Amygdala (tissue), 56 donors: ENCODE data around the gene FBL.
A peak's percentile ranks its signal among the peaks of the same experiment; 100 is the strongest.
"Not testable (repeated sequence)": the region's sequence is repeated elsewhere in the genome, so short reads cannot be mapped to it uniquely, and the experiment has no call there.

Source experiments
- DNase-seq, 56 donors: peaks; one replicate each; lab custom pipeline; 2025; lab: John Stamatoyannopoulos, UW

FBL gene

DNA sequence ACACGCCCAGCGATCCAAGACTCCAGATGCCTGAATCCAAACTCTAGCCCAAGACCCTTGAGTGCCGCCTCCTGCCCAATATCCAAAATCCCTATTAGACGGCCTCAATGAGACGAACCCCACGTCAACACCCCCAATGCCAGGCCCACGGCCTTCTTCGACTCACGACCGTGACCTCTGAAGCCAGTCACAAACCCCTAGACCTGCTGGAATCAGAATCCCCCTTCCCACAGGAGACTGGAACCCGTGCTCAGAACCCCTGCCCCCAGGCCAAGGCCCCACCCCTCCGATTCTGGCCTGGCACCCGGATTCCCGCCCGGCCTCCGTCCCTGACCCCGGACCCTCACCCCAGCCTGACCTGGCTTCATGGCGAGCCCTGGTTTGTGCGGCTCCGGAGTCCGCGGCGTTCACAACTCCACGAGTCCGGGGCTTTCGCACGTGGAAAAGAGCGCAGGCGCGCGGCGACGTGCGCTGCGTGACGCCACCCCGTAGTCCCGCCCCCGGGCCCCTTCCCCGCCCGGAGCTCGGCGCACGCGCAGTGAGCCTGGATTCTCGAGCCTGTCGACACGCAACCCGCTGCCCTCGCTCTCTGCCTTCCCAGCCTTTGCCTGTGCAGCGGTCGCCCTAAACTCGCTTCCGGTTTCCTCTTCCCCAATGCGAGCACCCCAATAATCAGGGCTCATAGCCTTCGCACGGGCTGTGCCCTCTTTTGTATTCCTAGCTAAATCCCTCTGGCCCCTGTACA is at the start of gene FBL:
TSS of gene FBL (minus strand) at position 447 of the 745 bp plus-strand sequence. CDS start at position 368, 79 bp downstream.
- DNase-seq = peak; percentile 57 to 97 (median 89)

GRCh38 chr19:39895096-39895495 is 48.9 kb upstream of the FBL start:
- not testable (repeated sequence) for DNase-seq

GRCh38 chr19:39894236-39894606 is 48.0 kb upstream of the FBL start:
- not testable (repeated sequence) for DNase-seq

DNA sequence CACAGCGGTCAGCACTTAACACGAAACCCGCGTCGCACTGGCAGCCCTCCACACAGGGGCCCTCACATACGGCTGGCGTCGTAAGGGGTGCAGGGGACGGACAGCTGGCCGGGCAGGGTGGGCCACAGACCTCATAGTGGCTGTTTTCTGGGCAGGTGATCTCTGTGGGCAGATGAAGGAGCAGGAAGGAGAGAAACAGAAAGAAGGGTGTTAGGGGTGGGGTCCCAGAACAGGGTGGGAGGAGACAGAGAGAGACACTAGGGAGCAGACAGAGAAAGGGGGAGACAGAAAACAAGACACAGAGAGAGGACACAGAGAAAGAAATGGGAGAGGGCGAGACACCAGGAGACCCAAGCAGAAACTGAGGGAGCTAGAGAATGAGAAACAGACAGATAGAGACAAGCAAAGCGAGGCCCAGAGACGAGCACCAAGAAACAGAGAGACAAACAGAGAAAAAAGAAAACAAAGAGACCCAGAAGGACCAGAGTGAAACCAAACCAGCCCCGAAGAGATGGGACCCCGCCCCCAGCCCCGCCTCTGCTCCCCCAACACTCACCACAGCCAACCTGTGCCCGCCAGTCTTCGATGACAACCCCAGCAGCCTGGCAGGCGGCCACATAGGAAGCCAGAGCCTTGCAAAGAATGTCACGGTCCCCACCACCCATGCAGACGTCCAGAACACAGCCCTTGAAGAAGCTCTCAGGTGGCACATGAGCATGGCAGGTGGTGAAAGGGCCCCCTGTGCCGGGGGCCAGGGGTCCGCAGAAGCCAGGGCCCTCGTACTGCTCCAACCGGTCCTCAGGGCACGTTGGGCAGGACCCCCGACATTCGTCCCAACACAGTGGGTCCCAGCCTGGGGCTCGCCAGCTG is 47.4 kb upstream of the FBL start:
- DNase-seq = not testable (repeated sequence)

DNA sequence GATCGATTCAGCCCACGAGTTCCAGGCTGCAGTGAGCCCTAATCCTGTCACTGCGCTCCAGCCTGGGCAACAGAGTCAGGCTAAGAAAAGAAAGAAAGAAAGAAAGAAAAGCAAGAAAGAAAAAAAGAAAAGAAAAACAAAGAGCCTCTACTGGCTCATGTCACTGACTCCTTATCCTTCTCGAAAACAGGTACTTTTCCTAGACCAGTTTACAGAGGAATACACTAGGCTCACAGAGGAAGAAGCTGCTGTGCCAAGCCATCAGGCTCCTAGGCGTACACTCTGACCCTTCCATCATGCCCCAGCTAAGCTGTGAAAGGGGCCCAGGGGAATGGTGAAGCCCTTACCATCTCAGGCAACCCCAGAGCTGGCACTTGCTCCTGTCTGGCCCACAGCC is 46.3 kb upstream of the FBL start:
- DNase-seq = not testable (repeated sequence)

- peak in 1 of 56 donors; percentile 29 for DNase-seq
These were observed 45.7 kb upstream of the FBL start for GRCh38 chr19:39891660-39892505.

GRCh38 chr19:39890755-39891551 is 44.8 kb upstream of the FBL start:
- no peak for DNase-seq

DNA sequence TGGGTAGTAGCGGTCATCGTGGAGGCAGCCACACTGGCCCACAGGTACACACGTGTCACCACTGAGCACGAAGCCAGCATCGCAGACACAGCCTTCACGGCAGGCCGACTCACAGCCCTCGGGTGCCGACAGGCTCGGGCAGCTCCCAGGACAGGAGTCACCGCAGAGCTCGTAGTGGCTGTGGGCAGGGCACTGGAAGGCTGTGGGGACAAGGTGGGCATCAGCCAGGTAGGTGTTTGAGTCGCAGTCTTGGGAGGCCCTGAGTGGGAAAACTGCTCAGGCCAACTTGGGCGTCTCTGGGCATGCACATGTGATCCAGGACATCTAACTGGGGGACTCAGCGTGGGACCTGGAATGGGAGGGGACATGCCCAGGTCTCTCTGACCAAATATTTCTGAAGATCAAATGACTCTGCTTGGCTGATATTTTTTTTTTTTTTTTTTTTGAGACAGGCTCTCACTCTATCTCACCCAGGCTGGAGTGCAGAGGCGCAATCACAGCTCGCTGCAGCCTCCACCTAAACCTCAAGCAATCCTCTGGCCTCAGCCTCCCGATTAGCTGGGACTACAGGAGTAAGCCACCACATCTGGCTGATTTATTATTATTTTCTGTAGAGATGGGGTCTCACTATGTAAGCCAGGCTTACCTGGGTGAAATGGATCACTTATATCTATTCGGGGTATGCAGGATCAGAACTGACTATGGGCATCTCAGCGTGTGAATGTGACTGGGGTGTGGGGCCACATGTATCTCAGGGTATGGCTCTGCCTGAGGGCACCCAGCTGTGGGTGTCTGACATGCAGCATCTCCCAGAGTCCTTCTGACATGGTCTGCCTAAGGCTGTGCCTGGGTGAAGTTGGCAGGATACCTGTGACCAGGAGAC is 43.9 kb upstream of the FBL start:
- not testable (repeated sequence) for DNase-seq

DNA sequence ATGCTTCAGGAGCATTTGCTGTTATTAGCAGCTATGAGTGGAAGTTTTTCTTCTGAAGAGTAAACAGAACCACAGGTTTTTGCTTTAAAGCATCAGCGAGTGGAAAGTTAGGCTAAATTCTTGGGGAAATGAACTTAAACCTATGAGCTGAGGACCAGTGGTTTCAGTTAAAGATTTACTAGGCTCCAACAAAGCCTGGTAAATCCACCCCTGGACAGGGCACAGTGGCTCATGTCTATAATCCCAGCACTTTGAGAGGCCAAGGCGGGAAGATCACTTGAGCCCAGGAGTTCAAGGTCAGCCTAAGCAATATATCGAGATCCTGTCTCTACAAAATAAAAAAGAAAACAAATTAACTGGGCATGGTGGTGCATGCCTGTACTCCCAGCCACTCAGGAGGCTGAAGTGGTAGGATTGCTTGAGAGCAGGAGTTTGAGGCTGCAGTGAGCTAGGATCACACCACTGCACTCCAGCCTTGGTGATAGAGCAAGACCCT is 41.3 kb upstream of the FBL start:
- DNase-seq = not testable (repeated sequence)

DNA sequence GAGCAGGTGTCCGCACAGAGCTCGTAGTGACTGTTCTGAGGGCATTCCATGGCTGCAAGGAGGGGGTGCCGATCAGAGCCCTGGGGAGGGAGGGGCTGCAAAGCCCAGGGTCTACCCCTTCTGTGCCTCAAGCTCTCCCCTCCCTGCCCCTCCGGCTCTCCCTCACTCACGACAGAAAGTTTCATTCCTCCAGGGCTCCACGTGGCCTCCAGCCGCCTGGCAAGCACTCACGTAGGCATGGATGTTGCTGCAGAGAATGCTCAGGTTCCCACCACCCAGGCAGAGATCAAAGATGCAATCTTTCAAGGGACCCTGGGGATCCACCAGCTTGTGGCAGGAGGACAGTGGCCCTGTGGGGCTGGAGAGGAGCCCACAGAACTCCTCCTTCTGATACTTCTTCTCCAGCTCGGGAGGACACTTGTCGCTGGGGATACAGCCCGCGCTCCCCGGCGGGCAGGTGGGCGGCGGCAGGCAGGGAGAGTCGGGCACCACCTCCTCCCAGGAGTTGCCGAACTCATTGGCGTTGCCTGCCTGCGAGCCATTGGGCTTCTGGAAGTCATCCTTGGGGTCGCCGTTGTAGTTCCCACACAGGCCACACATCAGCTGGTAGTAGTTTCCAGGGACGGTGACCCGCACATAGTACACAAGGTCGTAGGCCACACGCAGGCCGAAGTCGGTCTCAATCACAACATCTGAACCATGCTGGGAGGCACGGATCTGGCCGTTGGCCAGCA is 39.8 kb upstream of the FBL start:
- DNase-seq = not testable (repeated sequence)

- DNase-seq = not testable (repeated sequence)
These were observed 38.5 kb upstream of the FBL start for GRCh38 chr19:39884721-39885120.

DNA sequence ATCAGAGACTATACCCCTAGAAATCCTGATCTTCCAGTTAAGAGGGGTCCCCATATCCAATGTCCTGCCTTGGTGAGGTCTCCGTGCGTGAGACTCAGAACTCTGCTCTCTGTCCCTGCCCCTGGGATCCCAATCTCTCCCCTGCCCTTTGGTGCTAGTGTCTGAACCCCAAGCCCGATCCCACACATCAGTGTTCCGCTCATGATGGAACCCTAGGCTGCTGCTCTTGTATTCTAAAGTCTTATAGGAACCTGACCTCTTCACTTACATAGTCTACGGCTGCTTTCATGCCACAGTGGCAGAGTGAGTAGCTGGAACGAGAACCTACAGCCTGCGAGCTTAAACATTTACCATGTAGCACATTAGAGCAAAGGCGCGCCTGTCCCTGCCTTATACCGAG is 36.5 kb upstream of the FBL start:
- DNase-seq = not testable (repeated sequence)

DNA sequence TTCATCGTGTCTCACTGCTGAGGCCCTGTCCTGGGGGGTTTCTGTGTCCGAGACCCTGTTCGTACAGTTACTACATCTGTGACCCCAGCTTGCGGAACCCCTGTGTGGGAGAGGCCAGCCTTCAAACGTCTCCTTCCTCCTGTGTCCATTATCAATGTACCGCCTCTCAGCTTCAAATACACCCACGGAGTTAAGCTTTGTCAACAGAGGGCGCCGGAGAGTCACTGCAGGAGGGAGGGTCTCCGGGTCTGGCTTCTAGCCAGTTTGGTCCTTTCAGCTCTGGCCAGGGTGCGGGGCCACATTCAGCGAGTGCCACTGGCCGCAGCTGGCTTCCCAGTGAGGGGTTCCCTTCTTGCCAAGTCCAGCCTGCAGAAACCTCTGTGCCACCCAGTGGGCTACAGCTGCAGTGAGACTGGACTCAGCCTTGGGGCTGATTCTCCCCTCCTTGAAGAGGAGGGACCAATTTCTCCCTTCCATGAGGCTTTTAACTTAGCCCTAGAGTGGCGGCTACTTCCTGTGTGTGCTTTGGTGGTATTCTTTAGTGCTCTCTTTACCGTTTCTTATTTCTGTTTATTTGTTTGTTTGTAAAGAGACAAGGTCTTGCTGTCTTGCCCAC is 35.4 kb upstream of the FBL start:
- DNase-seq = not testable (repeated sequence)

DNA sequence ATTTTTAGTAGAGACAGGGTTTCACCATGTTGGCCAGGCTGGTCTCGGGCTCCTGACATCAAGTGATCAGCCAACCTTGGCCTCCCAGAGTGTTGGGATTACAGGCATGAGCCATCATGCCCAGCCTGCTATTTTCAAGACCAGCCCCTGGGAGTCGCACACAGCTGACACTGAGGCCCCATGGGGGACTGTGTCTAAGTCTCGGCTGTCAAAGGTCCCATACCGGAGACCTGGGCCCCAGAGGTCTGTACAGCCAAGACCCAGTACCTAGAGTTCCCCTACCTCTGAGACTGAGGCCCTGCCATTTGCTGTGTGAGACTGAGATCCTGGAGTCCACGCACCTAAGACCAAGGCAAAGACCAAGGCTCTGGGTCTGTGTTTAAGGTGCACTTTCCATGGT is 34.1 kb upstream of the FBL start:
- DNase-seq = not testable (repeated sequence)

DNA sequence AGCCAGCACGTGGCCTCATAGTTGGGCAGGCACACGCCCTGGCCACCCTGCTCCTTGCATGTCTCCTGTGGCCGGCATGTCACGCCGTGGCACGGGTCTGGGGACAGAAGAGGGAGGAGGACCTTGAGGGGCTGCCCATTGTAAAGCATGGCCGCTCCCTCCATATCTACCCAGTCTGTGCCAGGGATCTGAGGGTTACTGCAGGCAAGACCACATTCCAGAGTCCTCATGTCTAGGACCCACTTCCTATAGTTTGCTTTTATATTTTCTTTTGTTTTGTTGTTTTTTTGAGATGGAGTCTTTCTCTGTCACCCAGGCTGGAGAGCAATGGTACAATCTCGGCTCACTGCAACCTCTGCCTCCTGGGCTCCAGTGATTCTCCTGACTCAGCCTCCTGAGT is 33.6 kb upstream of the FBL start:
- DNase-seq = not testable (repeated sequence)

DNA sequence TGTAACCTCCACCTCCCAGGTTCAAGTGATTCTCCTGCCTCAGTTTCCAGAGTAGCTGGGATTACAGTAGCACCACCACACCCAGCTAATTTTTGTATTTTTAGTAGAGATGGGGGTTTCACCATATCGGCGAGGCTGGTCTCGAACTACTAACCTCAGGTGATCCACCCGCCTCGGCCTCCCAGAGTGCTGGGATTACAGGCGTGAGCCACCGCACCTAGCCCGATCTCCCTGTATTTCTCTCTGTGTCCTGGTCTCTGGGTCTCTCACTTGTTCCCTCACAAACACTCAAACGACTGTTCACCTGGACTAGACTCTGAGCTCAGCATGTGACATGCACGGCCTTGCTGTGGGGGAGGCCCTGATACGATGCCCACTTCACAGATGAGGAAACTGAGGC is 32.7 kb upstream of the FBL start:
- DNase-seq = not testable (repeated sequence)

GRCh38 chr19:39878398-39878797 is 32.2 kb upstream of the FBL start:
- no peak for DNase-seq
